HepG2 (cell line): Measurements from ENCODE around the gene RERG. TPM values are rescaled to one million over a fixed set of nuclear protein-coding genes. Genes with fewer than 3 reads are reported as not detected.

Experiments
- ATAC-seq: fragments of 200-7000 bp; cut with Tn5 transposase; 3 replicates; pipeline ENCODE4 v1.9.1; 2020; ENCODE audit warnings: mild to moderate bottlenecking, moderate library complexity
- BruUV-seq: library from RNA; stranded (reverse); fragments of 400-500 nt; replicated peaks from 2 replicates; lab custom pipeline; 2021; lab: Mats Ljungman, UMichigan
- CTCF ChIA-PET: fragments of 300-600 bp; formaldehyde crosslinking; extraction: SDS; loops from one replicate; lab custom pipeline; 2021; ENCODE audit warnings: low total read pairs, inconsistent platforms, low intra/inter-chr PET ratio; lab: Yijun Ruan, JAX
- POLR2A ChIA-PET: fragments of 350-600 bp; sonication (Branson Sonifier 250); formaldehyde crosslinking; loops from one replicate; lab custom pipeline; 2020; ENCODE audit warnings: antibody characterized with exemption, inconsistent platforms; lab: Yijun Ruan, JAX
- DNase-seq: peaks from one replicate; pipeline ENCODE4 v3.0.0-alpha.2; 2015; ENCODE audit warnings: low spot score
- FAIRE-seq: peaks from 3 replicates; lab custom pipeline; 2011; peaks lifted over from hg19 to GRCh38; lab: Jason Lieb, UNC
- H2AFZ ChIP-seq: one replicate; pipeline ENCODE4 v1.6.1; 2011; ENCODE audit warnings: low read length, inconsistent platforms
- H3K27ac ChIP-seq: fragments of 300-600 bp; 3 replicates; pipeline ENCODE4 v1.8.0; 2011; ENCODE audit warnings: mixed run types, mild to moderate bottlenecking, mixed read lengths, low read length, inconsistent platforms; ENCODE audit not compliant: insufficient read depth; ENCODE audit errors: extremely low read length
- H3K27me3 ChIP-seq, 2 experiments: fragments of 200-600 bp in 1 of 2; 2 replicates in 1 of 2; 3 replicates in 1 of 2; pipeline versions ENCODE4 v1.6.0 to v1.8.0; 2011; ENCODE audit warnings: low read length in 2 of 2, mild to moderate bottlenecking in 2 of 2, moderate library complexity in 2 of 2, inconsistent platforms in 1 of 2; ENCODE audit not compliant: insufficient read depth in 2 of 2, control insufficient read depth in 1 of 2
- H3K36me3 ChIP-seq, 2 experiments: fragments of 200-600 bp in 1 of 2; replicated peaks in 1 of 2; 2 replicates in 1 of 2; 3 replicates in 1 of 2; pipeline versions ENCODE4 v1.5.1 to v1.8.0; 2011; ENCODE audit warnings: low read length in 2 of 2, inconsistent platforms in 1 of 2; ENCODE audit not compliant: insufficient read depth in 2 of 2, control insufficient read depth in 1 of 2
- H3K4me1 ChIP-seq: 2 replicates; pipeline ENCODE4 v1.5.1; 2012; ENCODE audit warnings: low read length, inconsistent platforms; ENCODE audit not compliant: insufficient read depth
- H3K4me2 ChIP-seq: 2 replicates; pipeline ENCODE4 v1.6.0; 2011; ENCODE audit warnings: low read depth, low read length, inconsistent platforms
- H3K4me3 ChIP-seq, 3 experiments: fragments of 200-600 bp in 1 of 3; sonication (generic), shearing (Covaris generic) in 1 of 3; replicated peaks in 1 of 3; 2 replicates each; pipeline ENCODE4 v1.5.1; 2011 to 2016; ENCODE audit warnings: low read length in 3 of 3, inconsistent platforms in 2 of 3, low read depth in 2 of 3, mild to moderate bottlenecking in 2 of 3, control low read depth in 1 of 3, mixed read lengths in 1 of 3; ENCODE audit not compliant: insufficient read depth in 1 of 3
- H3K79me2 ChIP-seq: one replicate; pipeline ENCODE4 v1.6.1; 2011; ENCODE audit warnings: low read length, inconsistent platforms; ENCODE audit not compliant: insufficient read depth
- H3K9ac ChIP-seq: 2 replicates; pipeline ENCODE4 v1.6.0; 2011; ENCODE audit warnings: mild to moderate bottlenecking, low read depth, low read length, inconsistent platforms; ENCODE audit not compliant: insufficient read depth
- H3K9me3 ChIP-seq: 2 replicates; pipeline ENCODE4 v1.5.1; 2012; ENCODE audit warnings: mild to moderate bottlenecking, low read length
- H4K20me1 ChIP-seq: 2 replicates; pipeline ENCODE4 v1.6.0; 2011; ENCODE audit warnings: inconsistent platforms, mild to moderate bottlenecking, low read length, moderate library complexity; ENCODE audit not compliant: insufficient read depth
- DMTF1 ChIP-seq: sonication (generic); formaldehyde crosslinking; IDR thresholded peaks from 2 replicates; pipeline ENCODE4 v1.4.0; 2020; ENCODE audit warnings: mild to moderate bottlenecking, missing genetic modification reagents
- HDAC6 ChIP-seq: fragments of 200-600 bp; sonication (generic); IDR thresholded peaks from 2 replicates; pipeline ENCODE4 v1.7.0; 2017; ENCODE audit warnings: mild to moderate bottlenecking, antibody characterized with exemption, low read length, low read depth
- HHEX ChIP-seq: IDR thresholded peaks from 2 replicates; pipeline ENCODE4 v1.6.1; 2016; ENCODE audit warnings: control low read depth
- HNF1B ChIP-seq: sonication (generic); formaldehyde crosslinking; IDR thresholded peaks from 2 replicates; pipeline ENCODE4 v1.5.1; 2020; ENCODE audit warnings: mild to moderate bottlenecking, moderate library complexity, missing genetic modification reagents
- HNRNPH1 ChIP-seq: fragments of 200-400 bp; formaldehyde crosslinking; optimal IDR thresholded peaks from 2 replicates; pipeline ENCODE3; 2017; ENCODE audit warnings: mild to moderate bottlenecking, low read depth, low read length
- LCORL ChIP-seq, 2 experiments: fragments of 450-650 bp in 1 of 2; sonication (generic) in 1 of 2; formaldehyde crosslinking in 1 of 2; IDR thresholded peaks; 2 replicates each; pipeline versions ENCODE4 v1.5.0 to v1.6.1; 2017 to 2020; ENCODE audit warnings: antibody characterized with exemption in 1 of 2, missing genetic modification reagents in 1 of 2
- MNT ChIP-seq: fragments of 450-650 bp; IDR thresholded peaks from 2 replicates; pipeline ENCODE4 v1.6.1; 2016
- PCBP1 ChIP-seq: fragments of 200-400 bp; formaldehyde crosslinking; IDR thresholded peaks from 2 replicates; pipeline ENCODE4 v1.6.1; 2017; ENCODE audit warnings: mild to moderate bottlenecking, low read depth, low read length, borderline replicate concordance
- SNAPC2 ChIP-seq: sonication (generic); formaldehyde crosslinking; IDR thresholded peaks from 2 replicates; pipeline ENCODE4 v1.8.1; 2022; ENCODE audit warnings: mild to moderate bottlenecking, missing genetic modification reagents
- TFAP4 ChIP-seq: sonication (generic); IDR thresholded peaks from 2 replicates; pipeline ENCODE4 v1.6.1; 2016; ENCODE audit warnings: low read depth, borderline replicate concordance
- ZNF225 ChIP-seq: sonication (generic); formaldehyde crosslinking; IDR thresholded peaks from 2 replicates; pipeline ENCODE4 v1.4.0; 2020; ENCODE audit warnings: mild to moderate bottlenecking, missing genetic modification reagents
- ZNF552 ChIP-seq: sonication (generic); formaldehyde crosslinking; IDR thresholded peaks from 2 replicates; pipeline ENCODE4 v1.9.0; 2022; ENCODE audit warnings: missing genetic modification reagents, mild to moderate bottlenecking, borderline replicate concordance
- WGBS: methylation state at CpG from one replicate; pipeline ENCODE4 v1.1.6; 2017; ENCODE audit warnings: low lambda C conversion rate; 5-methylcytosine and 5-hydroxymethylcytosine counted together
- in situ Hi-C: cut with HindIII; loops from 2 replicates; pipeline ENCODE4 v1.10.0; 2017; ENCODE audit warnings: low pct_unique_long_range_greater_than_20kb; ENCODE audit not compliant: extremely low pct_ligation_motif_present
- intact Hi-C: fragments of 100-400 bp; cut with micrococcal nuclease; formaldehyde crosslinking; loops from one replicate; pipeline ENCODE4 v1.10.0; 2022; ENCODE audit not compliant: unreplicated experiment
- polyA plus RNA-seq, 8 experiments: library from polyadenylated mRNA; depleted of rRNA in 3 of 8; stranded (reverse) in 7 of 8; unstranded in 1 of 8; fragments of >200 nt; fragmentation: Illumina TruSeq in 4 of 8; extraction: Trizol in 4 of 8; gene quantifications; 2 replicates each; pipeline versions ENCODE4 v1.2.1 to v1.2.3, GENCODE V29; 2011 to 2016; ENCODE audit warnings: low read depth in 4 of 8, missing spikeins in 1 of 8, mixed read lengths in 1 of 8; ENCODE audit not compliant: insufficient read depth in 1 of 8
- total RNA-seq, 5 experiments: library from RNA; depleted of rRNA; stranded (reverse); fragments of >200 nt; fragmentation: Illumina TruSeq; extraction: Trizol; gene quantifications; 2 replicates each; pipeline ENCODE4 v1.2.3, GENCODE V29; 2016; ENCODE audit warnings: low read depth in 1 of 5

The RERG gene
- total and polyA plus RNA-seq, 2 of the 13 experiments (the other 11 are each of a cell fraction or from before 2014, with no cell fraction given) = not detected

DNA sequence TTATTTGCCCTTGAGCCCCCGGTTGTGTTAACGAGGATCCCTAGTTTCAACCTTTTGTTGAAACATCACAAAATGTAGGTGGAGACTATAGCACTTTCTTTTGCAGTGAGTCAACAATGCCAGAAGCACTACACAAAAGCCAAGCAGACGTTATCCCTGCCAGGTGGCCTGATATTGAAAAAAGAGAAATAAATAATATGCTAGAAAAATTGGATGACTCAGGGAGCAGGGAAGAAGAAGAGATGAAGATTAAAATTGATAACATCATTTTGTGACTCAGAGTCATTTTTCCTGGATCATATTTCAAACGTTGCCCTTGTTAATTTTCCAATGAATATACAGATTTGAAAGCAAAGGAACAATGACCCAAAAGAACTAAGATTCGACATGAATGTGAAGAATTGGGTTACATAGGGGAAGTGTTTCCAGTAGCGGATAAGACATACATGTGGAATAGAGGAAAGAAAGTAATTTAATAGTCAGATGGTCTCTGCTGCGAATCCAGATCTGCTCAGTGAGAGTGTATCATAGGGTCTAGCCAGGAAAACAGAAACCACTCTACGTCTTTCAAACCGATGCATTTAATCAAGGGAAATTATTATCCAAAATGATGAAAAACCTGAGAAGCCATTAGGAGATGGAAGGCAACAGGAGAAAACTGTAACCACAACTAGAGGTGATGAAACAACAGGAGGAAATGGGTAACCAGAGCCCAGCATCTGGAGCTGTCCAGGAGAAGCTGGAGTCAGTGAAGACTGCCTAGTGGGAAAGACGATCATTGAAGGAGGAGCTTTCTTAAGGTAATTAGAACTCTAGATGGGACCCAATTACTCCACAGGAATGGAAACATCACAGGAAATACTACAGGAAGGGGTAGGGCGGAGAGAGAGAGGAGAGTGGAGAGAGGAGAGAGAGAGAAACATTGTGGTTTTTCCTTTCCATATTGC is 57.9 kb downstream of the RERG start:
- no TSS peak for BruUV-seq
- no peaks in the 10 kb centered on the region for H3K79me2 ChIP-seq
- ChIA-PET POLR2A (no interaction called here), CTCF (no interaction called here)
- no peak overlapping the region for H3K4me2 ChIP-seq
- FAIRE-seq (no peak), ATAC-seq (no peak), DNase-seq (no peak)
- WGBS = 19% methylated on average over 11 of the region's 11 CpGs
- no peak overlapping the region for H3K4me3 ChIP-seq
- no peak overlapping the region for H2AFZ ChIP-seq
- intact Hi-C loops (no loop called here), in situ Hi-C loops (no loop called here)
- H3K9me3 ChIP-seq = no peaks in the 10 kb centered on the region
- no peaks in the 10 kb centered on the region for H3K36me3 ChIP-seq
- H3K9ac ChIP-seq = no peak overlapping the region
- no peaks in the 10 kb centered on the region for H3K27me3 ChIP-seq
- H3K4me1 ChIP-seq = no peaks in the 10 kb centered on the region
- TF ChIP-seq HNRNPH1 (no peak), HNF1B (no peak), MNT (no peak), SNAPC2 (CRISPR knock-in tag) (no peak), HDAC6 (no peak), PCBP1 (no peak), LCORL (IDR thresholded peaks at IDR 0.05) (no peak), LCORL (CRISPR knock-in tag; IDR thresholded peaks at IDR 0.05) (no peak), TFAP4 (no peak), DMTF1 (CRISPR knock-in tag) (no peak), HHEX (CRISPR knock-in tag) (no peak), ZNF552 (CRISPR knock-in tag) (no peak), ZNF225 (CRISPR knock-in tag) (no peak)
- H3K27ac ChIP-seq = no peak overlapping the region
- H4K20me1 ChIP-seq = no peaks in the 10 kb centered on the region
